Measurements from ENCODE around the gene MYO15B. TPM values are rescaled to one million over a fixed set of nuclear protein-coding genes. Genes with fewer than 3 reads are reported as not detected.

The MYO15B gene
- total and polyA plus RNA-seq, 2 of the 13 experiments (the other 11 are each of a cell fraction or from before 2014, with no cell fraction given), result 2.8 to 8.1 TPM

DNA sequence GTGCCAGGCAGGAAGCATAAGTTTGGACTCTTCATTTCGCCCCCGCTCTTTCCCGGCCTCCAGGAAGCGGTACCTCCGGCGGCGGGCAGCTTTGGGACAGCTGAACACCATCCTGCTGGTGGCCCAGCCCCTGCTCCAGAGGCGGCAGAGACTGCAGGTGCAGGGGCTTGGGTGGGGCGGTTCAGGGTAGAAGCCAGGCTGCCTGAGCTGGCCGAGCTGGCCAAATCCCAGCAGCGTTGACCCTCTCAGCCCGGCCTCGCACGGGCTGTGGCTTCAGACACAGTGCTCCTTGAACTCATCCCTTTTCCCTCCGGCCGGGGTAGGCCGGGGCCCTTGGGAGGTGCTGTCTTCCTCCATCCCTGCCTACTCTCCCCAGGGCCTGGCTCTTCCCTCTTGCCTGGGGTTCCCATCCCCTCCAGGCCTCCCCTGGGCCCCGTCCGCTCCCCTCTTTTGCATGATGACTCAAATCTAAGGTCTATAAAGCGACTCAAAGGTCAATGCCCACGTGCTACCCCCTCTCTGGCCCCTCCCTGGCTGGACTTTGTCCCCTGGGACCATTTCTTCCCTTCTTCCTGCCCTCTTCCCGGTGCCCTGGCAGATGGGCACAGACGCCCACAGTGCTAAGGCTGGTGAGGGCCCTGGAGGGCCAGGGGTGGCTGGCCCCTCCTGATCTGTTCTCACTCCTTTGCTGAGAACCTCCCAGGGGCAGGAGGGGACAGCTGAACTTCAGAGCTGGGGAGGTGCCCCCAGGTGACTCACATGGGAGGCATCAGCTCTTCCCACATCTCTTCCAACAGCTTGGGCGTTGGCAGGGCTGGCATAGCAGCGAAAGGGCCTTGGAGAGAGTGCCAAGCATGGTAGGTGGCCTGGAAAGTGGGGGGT lies 22.7 kb downstream of the MYO15B start (continued):
- TF ChIP-seq, protein P1, sequence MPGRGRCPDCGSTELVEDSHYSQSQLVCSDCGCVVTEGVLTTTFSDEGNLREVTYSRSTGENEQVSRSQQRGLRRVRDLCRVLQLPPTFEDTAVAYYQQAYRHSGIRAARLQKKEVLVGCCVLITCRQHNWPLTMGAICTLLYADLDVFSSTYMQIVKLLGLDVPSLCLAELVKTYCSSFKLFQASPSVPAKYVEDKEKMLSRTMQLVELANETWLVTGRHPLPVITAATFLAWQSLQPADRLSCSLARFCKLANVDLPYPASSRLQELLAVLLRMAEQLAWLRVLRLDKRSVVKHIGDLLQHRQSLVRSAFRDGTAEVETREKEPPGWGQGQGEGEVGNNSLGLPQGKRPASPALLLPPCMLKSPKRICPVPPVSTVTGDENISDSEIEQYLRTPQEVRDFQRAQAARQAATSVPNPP (CRISPR knock-in tag; IDR thresholded peaks at IDR 0.05), result no peak
- TF ChIP-seq CHD4 (IDR thresholded peaks at IDR 0.05; ENCODE audit: borderline replicate concordance, low read length), result peak; percentile 28; the same call in 1 of the 2 replicates
- TF ChIP-seq ZNF616 (CRISPR knock-in tag; IDR thresholded peaks at IDR 0.05; ENCODE audit: low read depth), result no peak
- no peak for TF ChIP-seq ZNF563 (CRISPR knock-in tag; IDR thresholded peaks at IDR 0.05)
- no peak for TF ChIP-seq ZNF660 (CRISPR knock-in tag; IDR thresholded peaks at IDR 0.05; ENCODE audit: borderline replicate concordance, low read depth)
- no peak for TF ChIP-seq ZNF816 (CRISPR knock-in tag; IDR thresholded peaks at IDR 0.05; ENCODE audit: borderline replicate concordance)
- TF ChIP-seq GABPB1 (CRISPR knock-in tag; IDR thresholded peaks at IDR 0.05), result peak; percentile 42; the same call in 1 of the 2 replicates
- TF ChIP-seq ZNF430 (CRISPR knock-in tag; IDR thresholded peaks at IDR 0.05), result no peak
- no peak for TF ChIP-seq AGO1 (IDR thresholded peaks at IDR 0.05; ENCODE audit: low read depth, low read length, poor library complexity, severe bottlenecking)
- TF ChIP-seq ZNF746 (CRISPR knock-in tag; IDR thresholded peaks at IDR 0.05), result 0 out of 2 replicates have a peak, but pooled peaks have one; percentile 52
- TF ChIP-seq TEAD2 (CRISPR knock-in tag; IDR thresholded peaks at IDR 0.05), result no peak
- TF ChIP-seq, protein P2, sequence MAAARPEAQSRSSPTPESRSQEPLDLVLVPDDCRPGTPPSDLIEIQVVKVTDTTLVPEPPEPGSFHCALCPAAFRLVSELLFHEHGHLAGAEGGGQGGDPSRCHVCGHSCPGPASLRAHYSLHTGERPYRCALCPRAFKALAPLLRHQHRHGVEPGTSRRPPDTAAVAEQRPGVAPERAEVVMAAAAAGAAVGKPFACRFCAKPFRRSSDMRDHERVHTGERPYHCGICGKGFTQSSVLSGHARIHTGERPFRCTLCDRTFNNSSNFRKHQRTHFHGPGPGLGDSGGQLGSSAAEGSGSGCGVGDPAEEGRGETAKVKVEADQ (CRISPR knock-in tag; IDR thresholded peaks at IDR 0.05; ENCODE audit: borderline replicate concordance), result no peak
- TF ChIP-seq ZNF10 (CRISPR knock-in tag; IDR thresholded peaks at IDR 0.05; ENCODE audit: borderline replicate concordance, low read depth), result no peak
- TF ChIP-seq MEF2D (CRISPR knock-in tag; IDR thresholded peaks at IDR 0.05), result no peak
- TF ChIP-seq U2AF2 (IDR thresholded peaks at IDR 0.05; ENCODE audit: low read depth, low read length), result no peak
- TF ChIP-seq SP5 (CRISPR knock-in tag; IDR thresholded peaks at IDR 0.05; ENCODE audit: borderline replicate concordance, low read depth), result no peak
- no peak for TF ChIP-seq ZNF672 (CRISPR knock-in tag; IDR thresholded peaks at IDR 0.05)
- no peak for TF ChIP-seq SATB2 (CRISPR knock-in tag; IDR thresholded peaks at IDR 0.05)
- TF ChIP-seq, protein P3, sequence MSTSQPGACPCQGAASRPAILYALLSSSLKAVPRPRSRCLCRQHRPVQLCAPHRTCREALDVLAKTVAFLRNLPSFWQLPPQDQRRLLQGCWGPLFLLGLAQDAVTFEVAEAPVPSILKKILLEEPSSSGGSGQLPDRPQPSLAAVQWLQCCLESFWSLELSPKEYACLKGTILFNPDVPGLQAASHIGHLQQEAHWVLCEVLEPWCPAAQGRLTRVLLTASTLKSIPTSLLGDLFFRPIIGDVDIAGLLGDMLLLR (CRISPR knock-in tag; IDR thresholded peaks at IDR 0.05), result no peak
- no peak for TF ChIP-seq ZZZ3 (CRISPR knock-in tag; IDR thresholded peaks at IDR 0.05; ENCODE audit: borderline replicate concordance)
- no peak for TF ChIP-seq ZNF142 (CRISPR knock-in tag; IDR thresholded peaks at IDR 0.05)
- no peak for TF ChIP-seq ZNF629 (CRISPR knock-in tag; conservative IDR thresholded peaks at IDR 0.05)

Data from HepG2 (cell line).